GM21717 (cell line): ENCODE data around the gene ALDH1A2.
"Not testable (repeated sequence)": the region's sequence is repeated elsewhere in the genome, so short reads cannot be mapped to it uniquely, and the experiment has no call there.

Experiments
- ATAC-seq: cut with Tn5 transposase; IDR thresholded peaks from one replicate; pipeline ENCODE4 v1.9.1; 2021; ENCODE audit warnings: mild to moderate bottlenecking, moderate library complexity; ENCODE audit not compliant: unreplicated experiment

Gene ALDH1A2

DNA sequence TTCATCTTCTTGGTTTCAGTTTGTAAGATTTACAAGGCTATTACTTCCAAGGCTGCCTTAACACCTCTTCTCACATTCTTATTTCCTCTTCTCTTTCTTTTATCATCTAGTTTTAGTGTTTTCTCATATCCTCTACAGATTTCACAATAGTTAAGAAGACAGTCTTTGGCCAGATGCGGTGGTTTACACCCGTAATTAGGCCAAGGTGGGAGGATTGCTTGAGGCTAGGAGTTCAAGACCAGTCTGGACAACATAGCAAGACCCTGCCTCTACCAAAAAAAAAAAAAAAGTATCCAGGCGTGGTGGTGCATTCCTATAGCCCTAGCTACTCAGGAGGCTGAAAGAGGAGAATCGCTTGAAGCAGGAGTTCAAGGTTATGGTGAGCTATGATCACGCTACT lies 3.5 kb upstream of the ALDH1A2 start:
- ATAC-seq = no peak

DNA sequence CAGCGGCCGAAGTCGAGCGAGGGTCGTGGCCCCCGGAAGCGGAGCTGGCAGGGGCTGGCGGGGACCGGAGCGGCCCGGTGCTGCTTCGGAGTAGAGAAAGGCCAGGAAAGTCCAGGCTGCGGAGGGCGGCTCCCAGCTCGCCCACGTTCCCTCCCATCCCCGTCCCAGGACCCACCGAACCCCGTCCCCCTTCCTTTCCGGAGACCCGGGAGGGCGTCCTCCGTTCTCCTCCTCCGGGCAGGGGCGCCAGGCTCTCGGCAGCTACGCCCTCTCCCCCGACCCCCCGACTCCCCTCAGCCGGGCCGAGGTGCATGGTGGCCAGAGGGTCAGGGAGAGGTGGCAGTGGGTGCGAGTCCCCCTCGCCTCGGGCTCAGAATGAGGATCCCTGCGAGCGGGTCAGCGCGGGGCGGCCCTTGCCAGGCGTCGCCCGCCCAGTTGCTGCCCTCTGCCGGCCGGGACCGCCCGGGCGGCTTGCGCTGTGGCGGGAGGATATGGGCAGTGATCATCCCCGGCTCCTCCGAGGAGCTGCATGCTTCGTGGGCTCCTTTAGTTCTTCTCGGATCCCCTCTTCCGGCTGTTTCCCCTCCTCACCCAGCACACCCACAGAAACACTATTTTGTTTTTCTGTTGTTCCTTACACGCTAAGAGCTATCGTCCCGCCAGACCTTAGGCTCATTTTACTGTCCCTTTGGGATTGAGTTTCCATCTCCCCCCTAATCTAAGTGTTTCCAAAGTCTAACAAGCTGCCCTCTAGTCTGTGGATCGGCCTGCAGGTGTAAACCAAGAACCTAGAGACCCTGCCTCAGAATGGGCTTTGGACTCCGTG lies 744 bp upstream of the ALDH1A2 start:
- no peak for ATAC-seq

DNA sequence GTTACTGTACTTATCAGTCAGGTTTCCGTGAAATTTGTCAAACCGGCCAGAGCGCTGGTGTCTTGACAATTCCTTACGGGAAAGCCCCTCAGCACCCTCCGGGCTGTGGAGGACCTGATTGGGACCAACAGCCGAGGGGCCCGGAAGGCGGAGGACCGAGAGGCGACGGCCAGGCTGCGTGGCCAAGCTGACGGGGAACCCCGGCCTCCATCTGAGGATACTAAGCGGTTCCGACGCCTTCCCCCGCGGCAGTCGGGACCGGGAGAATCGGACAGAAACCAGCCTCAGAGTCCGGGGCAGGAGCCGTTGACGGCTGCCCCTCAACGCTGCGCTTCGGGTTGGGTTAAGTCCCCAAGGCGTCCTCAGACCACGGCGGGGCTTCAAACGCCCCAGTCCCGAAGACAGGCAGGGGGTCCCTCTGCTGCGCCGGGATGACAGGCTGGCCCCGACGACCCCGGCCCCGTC lies 499 bp downstream of the ALDH1A2 start:
- no peak for ATAC-seq

DNA sequence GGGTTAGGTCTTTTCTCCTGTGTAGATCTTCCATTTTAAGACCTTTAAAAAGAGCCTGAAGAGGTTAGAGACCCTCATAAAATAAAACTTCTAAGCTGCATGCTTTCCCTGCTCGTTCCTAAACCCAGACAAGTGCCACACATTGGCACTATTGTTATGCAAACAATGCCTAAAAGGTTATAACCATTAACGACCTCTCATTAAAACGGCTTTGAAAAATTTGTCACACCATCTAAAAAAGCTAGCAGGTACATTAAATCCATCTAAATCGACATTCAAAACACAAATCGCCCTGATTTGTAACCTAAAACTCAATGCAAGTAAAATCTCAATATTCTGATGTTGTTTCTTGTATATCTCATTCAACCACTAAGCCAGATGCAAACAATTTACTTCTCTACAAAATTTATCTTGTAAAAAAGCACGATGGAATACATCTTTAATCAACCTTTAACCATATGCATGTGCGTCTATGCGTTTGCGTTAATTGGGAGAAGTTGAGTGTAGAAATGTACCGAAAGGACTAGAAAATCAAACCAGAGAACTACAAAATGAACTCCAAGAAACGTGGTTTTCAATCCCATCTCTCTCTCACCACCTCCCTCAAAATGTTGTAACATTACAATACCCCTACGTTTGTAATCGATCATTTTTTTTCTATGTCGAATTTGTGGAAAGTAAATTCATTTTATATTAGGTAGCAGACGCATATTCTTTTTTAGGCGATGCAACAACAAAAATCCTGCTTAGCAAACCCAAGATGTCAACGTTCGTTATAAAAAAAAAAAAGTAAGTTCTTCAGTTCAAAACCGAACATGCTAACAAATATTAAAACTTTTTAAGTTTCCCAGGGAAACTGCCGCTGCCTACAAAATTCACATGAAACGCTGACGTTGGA lies 1.2 kb downstream of the ALDH1A2 start:
- no peak for ATAC-seq

DNA sequence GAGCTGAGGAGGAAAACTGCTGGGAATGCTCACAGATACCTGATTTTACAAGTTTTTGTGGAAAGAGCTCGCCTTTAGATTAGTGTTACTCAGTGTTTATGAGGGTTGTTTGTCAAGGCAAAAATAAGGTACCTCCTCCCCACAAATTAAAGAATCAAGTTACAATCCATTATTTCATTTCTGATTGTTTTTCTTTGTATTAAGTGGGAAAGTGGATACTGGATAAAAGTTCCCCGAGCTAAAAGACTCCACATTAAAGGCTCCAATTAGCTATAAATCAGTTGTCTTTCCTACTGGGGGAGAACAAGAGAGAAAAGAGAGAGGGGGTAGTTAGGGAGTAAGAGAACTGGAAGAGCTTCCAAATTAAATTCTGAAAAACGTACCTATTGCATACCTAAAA lies 1.9 kb downstream of the ALDH1A2 start:
- no peak for ATAC-seq

DNA sequence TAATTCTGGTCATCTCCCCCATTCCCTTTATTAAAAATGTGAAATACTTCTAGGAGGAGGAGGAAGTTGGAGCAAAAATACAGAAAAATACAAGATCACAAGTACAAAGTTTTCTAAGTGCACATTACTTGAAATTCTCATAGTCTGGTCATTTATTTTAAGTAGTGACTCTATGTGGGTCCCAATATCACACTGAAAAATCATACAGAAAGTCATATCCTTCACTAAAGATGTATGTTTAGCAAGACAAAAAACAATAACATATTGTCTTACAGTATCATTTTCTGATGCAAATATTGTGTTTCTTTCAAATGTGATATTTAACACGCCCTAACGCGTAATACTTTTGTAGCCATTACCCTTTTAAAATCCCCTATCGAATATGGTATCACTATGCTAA lies 2.5 kb downstream of the ALDH1A2 start:
- ATAC-seq = no peak

DNA sequence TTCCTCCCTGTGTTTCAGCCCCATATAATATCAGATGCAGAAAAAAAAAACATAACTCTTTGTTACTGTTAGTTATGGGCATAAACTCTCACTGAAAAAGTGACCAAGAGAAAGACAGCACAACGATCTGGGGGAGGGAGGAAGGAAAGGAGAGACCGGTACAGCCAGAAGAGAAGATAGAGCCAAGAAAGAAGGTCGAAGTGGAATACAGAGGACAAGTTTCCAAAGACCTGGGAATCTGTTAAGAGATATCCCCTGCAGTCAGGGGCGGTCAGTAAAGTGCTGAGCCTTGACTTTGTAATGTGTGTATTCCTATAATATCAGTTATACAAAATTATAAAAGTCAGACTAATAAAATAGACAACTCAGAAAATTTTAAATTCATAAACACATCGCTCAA lies 3.3 kb downstream of the ALDH1A2 start:
- no peak for ATAC-seq

DNA sequence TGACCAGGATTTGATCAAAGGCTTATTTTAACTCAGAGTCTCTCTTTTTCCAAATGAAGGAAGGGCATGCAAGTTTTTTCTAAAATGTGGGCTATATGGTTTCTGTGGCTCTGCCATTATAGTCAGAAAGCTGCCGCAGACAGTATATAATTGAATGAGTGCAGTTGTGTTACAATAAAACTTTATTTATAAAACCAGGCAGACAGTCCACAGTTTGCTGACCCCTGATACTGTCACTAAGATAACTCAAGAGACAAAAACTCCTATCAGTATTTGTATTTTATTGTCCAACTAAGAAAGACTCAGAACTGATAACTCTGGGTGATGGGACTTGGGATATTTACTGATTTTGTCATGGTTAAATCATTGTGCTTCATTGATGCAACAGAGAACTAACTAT lies 4.9 kb downstream of the ALDH1A2 start:
- no peak for ATAC-seq

DNA sequence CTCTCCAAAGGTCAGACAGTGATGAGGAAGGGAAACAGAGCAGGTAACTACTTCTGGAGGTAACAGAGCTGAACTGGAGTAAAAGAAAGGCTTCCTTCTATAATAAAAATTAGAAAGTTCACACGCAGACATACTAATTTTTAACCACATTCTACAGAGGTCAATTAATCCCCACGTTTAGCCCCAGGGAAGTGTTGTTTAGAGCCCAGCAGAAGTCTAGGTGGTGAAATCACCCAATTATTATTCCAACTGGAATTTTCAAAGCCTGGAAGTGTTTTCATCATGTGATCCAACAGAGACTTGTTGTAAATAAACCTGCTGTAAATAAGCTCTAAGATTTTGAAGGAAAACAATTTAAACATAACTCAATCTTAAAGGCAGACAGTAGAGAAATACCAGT lies 6.8 kb downstream of the ALDH1A2 start:
- no peak for ATAC-seq

DNA sequence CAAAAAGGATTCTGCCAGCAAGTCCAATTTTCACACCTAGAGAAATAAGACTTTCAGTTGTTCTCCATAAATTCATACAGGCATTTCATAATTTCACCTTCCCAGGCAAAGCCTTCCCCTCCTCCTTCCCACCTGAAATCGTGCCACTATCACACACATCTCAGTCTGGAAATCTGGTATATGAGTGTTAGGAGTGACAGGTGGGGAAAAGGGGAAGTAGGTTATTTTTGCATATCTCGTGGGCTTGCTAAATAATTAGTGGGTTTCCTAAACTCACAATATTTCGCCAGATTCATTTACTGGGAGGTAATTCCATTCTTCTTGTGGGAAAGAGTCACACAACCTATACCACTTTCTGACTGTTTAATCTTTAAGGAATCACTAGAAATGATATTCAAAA lies 7.4 kb downstream of the ALDH1A2 start:
- ATAC-seq = no peak

DNA sequence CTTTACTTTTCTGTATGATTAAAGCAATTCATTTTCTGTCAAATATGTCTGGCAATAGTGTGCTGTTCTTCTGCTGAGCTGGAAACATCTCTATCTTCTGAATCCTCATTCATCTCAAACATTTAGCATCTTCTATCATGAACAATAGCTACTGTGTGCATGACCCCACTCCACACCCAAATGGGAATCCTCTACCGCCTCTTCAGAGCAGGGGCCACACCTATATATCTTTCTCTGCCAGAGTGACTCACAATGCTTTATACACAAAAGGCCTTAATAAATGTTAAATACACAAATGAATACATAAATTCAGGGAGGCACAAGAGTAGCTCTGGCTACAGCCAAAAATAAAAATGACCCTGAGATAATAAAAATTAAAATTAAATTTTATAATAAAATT lies 8.0 kb downstream of the ALDH1A2 start:
- ATAC-seq = no peak

DNA sequence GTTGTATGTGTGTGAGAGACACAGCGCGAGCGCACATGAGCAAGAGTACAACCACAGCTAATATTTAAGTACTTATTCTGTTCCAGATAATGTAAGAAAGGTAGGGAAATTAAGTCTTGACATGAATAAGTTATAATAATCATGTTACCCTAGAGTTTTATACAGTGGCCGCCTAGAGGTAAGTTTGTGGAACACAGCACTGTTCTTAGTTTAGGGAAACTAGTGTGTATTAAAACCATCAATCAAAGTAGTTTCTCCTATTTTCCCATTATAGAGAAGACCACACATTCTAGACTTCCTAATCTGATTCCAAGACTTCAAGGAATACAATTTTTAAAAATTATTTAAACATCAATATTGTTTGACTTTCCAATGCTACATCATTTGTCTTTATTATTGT lies 9.5 kb downstream of the ALDH1A2 start:
- ATAC-seq = no peak

DNA sequence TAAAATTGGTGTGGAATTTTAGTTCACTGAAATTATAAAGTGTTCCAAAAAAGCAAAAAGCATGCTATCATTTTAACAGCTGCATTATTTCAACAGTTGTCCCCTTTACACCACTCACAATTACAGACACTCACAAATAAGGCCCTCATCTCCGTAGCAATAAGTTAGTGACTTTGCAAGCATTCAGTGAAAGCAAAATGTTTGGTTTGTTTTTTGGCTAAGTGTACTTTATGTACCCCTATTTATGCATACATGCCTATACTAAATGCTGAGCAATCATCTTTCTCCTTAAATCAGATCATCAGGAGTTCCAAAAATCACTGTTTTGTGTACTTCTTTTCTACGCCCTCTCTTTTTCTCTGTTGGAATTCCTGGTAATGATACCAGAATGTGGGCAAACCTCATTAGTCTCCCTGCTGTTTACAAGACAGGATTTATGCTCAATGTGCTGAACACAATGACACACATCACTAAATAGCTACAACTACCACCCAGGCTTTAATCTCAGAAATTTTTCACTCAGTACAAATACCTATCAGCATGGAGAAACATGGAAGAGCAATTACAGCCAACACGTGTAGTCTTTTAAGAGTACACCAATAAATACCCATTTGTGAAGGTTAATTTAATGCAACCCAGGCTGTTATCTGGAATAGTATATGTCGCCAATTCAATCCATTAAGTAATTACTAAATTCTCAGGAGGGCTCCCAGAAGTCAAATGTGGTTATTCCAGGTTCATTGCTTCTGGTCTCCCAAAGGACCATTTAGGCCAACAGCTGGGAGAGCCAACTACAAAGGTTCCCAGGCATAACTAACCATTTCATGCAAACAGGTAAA lies 12.0 kb downstream of the ALDH1A2 start:
- no peak for ATAC-seq

DNA sequence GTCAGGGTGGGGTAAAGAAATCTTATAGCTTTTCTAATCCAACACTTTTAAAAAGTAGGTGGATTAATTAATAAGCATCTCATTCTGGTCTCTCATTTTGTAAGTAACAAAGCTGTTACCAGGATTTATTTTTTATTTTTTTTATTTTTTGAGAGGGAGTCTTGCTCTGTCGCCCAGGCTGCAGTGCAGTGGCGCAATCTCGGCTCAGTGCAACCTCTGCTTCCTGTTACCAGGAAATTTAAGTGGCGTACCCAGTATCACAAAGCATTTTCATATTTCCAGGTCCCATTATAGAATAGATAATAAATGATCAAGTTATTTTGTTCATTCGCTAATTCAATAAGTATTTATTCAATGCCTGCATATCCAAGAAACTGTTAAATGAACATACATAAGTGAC lies 13.2 kb downstream of the ALDH1A2 start:
- no peak for ATAC-seq

DNA sequence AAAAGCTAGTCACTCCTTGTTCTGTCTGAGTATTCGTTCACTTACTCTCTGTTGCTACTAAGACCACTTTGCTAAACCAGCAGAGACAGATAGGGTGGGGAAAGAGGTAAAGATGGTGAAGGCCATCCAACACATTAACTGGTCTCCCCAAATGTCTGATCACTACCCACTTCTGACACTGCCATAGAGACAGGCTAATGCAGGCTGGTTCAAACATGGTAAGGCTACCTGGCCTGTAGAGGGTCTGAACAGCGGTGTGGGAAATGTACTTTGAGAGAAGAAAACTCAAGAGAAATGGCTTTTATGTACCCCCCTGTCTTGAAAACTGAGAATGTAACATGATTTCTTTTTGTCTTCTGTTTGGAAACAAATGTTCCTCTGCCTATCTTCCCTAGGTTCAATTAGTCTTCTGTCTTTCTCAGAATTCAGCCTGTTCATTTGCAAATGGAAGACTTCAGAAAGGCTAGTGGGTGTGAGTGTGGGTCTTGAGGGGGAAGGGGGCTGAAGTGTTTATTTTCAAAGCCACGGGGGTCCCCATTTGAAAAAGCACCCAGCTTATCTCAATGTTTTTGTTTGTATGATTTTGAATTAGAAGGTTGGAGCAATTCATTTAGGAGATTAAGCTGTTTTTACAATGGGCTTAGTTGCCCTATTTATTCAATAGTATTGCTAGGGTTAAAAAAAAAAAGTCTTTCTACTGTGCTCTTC lies 15.8 kb downstream of the ALDH1A2 start:
- no peak for ATAC-seq

DNA sequence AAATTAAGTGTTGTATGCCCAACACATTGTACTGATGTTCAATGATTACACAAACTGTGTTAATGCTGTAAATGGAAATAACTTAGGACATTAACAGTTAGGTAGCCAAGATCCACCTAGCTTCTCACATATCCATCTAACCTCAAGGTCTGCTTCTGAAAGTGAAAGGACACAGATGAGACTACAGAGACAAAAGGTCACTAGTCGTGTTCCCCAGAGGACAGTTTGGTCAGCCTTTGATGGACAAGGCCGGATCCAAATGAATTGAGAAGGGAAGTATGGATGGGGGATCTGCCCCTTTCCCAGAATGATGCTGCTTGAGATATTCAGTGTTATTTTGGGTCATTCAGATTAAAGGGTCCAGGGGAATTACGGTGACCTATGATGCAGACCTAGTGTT lies 17.2 kb downstream of the ALDH1A2 start:
- ATAC-seq = no peak

DNA sequence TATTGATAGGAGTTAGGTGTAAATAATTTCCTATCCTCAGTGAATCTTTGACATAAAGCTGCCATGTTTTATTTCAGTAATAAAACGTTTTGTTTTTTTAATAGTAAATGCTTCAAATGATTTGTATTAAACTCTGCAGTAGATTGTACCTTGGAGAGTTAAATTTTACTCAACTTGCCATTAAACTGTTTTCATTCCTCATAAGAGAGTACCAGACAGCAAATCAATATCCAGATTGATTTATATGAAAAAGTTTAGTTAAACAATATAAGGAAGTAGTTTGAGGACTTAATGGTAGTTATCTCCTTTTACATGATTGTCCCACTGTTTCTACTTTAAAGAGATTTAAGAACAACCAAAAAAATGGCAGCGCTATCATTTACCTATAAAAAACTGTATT lies 18.4 kb downstream of the ALDH1A2 start:
- ATAC-seq = no peak

DNA sequence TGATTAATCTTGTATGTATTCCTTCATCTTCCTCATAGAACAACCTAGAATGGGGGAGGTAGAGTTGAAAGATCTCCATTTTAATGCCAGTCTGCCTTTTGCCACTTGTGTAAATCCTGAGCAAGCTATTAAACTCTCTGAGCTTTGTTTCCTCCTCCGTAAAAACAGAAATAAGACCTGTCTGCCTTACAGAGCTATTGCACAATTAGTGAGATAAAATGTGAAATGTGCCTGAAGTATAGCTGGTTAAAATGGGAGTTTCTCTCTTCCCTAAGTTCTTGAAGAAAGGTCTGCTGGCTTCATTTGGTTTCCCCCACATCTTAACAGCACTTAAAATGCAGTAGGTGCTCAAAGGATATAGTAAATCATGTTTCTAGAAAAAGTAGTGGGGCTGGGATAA lies 19.0 kb downstream of the ALDH1A2 start:
- no peak for ATAC-seq

DNA sequence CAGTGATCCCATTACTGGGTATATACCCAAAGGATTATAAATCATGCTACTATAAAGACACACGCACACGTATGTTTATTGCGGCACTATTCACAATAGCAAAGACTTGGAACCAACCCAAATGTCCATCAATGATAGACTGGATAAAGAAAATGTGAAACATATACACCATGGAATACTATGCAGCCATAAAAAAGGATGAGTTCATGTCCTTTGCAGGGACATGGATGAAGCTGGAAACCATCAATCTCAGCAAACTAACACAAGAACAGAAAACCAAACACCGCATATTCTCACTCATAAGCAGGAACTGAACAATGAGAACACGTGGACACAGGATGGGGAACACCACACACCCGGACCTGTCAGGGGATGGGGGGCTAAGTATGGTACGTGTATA lies 20.1 kb downstream of the ALDH1A2 start:
- ATAC-seq = not testable (repeated sequence)

DNA sequence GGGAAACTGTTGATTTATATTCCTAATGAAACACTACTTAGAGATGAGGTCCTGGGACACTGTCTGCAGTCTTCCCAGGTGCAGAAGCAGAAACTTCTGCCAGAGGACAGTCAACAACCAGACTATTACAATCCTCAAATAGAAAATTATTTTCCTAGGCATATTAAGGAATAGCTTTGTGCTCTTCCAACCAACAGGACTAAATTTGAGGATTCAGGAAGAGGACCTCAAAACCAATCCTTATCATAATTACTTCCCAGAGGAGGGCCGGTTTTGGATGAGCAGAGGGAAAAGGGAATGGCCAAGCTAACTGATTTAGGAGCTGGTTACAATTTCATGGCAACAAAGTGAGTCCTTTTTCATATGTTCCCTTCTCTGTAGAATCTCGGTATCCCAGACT lies 21.0 kb downstream of the ALDH1A2 start:
- no peak for ATAC-seq
